Ureter (tissue), 1 donor: ENCODE results near the gene ACVR1C. TPM values are rescaled to one million over a fixed set of nuclear protein-coding genes. Genes with fewer than 3 reads are reported as not detected.

Source experiments
- DNase-seq: peaks from one replicate; pipeline ENCODE4 v3.0.0-alpha.2; 2020; ENCODE audit warnings: low spot score
- total RNA-seq: library from RNA; stranded (reverse); gene quantifications from one replicate; pipeline ENCODE4 v1.2.4, GENCODE V29; 2023
- donor health status: DM: yes; HTN: yes; CAD: no.

The ACVR1C gene
- total RNA-seq, 1 donor from 2014 or later: 0.81 TPM

GRCh38 chr2:157497638-157498314 lies 130.9 kb downstream of the ACVR1C start:
- DNase-seq: no peak

GRCh38 chr2:157492189-157492773 lies 136.4 kb downstream of the ACVR1C start:
- DNase-seq: peak; percentile 67

- DNase-seq: no peak
Measured at GRCh38 chr2:157489983-157490382, 138.7 kb downstream of the ACVR1C start.

DNA sequence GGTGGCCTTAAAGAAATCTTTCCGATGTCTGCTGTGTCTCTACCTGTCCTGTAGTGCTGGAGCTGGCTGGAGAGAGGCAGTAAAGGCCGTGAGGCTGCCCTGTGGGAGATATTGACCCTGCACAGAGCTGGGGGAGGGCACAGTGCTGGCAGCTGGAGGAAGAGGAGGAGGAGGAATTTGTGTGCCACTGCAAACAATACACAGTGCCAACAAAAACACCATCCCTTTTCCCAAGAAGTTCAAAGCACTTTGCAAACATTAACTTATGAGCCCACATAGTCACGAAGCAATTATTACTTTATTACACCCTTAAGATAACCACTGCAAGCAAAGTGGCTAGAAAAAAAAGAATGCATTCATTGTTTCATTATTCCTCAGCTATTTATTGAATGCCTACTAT lies 139.8 kb downstream of the ACVR1C start:
- no peak for DNase-seq

DNA sequence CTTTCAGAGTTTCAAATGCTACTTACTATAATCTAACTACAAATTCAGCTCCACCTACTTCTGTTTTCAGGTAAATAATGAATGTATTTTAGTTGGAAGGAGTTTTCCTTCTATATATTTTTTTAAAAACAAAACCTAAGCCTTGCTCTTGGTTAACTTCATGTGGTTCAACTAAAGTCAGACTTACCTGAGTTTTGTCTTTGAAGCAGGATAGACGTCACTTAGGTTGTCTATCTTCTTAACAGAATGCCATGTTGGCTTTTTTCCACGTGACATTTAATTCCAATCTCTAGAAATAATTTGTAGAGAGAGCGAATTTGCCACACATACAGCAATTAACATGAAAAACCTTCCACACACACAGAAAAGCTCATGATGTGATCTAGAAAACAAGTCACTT lies 140.9 kb downstream of the ACVR1C start:
- DNase-seq: no peak

DNA sequence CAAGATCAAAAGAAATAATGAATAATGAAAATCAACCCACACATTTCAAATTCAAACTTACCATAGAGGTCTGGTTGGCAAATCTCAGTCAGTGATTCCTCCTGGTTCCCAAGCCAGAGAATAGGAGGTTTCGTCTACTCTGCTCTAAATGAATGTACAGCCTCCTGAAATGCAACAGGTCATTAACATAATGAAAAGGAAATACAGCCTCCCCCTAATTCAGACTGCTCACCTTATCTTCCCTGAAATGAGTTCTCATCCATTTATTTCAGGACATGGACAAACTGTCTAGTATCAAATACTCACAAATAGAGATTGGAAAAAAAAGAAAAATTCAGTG lies 141.4 kb downstream of the ACVR1C start:
- DNase-seq: no peak

DNA sequence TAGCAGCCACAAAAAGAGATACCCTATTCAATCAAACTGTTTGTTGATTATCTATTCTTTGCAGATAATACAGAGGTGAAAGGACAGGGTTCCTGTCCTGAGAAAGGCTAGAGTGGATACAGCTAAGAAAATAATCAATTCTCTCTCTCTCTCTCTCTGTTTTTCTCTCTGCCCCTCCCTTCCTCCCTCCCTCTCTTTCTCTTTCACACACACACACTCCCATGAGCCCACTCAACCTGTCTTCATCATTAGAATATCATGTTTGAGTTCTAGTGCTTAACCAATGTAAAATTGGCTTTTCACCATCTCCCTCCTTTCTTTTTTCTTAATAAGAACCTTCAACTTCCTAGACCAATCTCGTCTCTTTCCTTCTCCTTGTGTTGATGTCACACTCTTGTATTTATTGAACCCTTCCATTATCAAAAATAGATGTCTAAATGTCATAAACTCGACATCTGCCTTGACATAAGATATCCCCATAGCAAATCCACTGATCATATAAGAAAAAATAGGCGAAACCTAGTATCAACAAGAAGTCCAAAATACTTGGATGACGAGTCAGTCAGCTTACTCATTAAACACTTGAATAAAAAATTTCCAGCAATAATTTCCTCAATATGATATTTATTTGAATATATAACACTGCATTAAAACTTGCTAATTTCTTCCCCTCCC lies 141.9 kb downstream of the ACVR1C start:
- DNase-seq: no peak

GRCh38 chr2:157480182-157480961 lies 148.3 kb downstream of the ACVR1C start:
- no peak for DNase-seq

GRCh38 chr2:157479081-157480027 lies 149.3 kb downstream of the ACVR1C start:
- no peak for DNase-seq

GRCh38 chr2:157477919-157478318 lies 150.7 kb downstream of the ACVR1C start:
- DNase-seq: no peak

DNA sequence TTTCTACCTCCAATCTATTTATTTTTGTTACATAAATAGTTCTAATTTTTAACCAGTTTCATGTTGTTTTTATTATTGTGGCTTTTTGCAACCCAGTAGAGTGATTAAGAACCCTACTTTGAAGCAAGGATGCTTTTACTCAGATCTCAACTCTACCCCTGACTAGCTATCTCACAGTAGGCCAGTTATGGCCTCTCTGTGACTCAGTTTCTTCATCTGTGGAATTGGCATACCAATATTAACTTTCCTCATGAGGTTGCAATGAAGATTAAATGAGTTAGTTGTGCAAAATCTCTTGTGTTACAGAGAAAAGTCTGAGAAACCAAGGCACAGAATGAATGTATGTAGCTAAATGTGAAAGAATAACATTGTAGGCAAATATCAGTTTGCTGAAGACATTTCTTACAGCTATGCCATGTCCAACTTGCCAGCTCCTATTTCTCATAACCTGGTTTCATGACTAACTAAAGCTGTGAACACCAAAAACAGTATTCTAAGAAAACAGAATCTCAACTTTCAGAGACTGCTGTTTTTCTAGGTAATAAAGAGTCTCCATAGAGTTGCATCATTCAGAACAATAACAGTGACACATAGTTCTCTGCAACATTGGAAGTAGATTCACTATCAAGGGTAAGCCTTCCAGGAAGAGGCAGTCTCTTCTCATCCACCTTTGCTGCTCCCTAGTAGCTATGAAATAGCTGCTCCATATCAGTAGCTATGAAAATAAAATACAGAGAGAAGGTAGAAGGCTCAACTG lies 151.5 kb downstream of the ACVR1C start:
- DNase-seq: no peak

Other genes starting within 250 kb of the ACVR1C start
- 15.8 TPM for gene CYTIP, start 184.8 kb downstream of the ACVR1C start, total RNA-seq
- gene ACVR1, start 247.5 kb upstream of the ACVR1C start, total RNA-seq: 31.7 TPM